GDM1 (cell line): Measurements from ENCODE around the gene LAGE3.

ENCODE experiments used
- DNase-seq: peaks from one replicate; lab custom pipeline; 2025; lab: John Stamatoyannopoulos, UW

Gene LAGE3

DNA sequence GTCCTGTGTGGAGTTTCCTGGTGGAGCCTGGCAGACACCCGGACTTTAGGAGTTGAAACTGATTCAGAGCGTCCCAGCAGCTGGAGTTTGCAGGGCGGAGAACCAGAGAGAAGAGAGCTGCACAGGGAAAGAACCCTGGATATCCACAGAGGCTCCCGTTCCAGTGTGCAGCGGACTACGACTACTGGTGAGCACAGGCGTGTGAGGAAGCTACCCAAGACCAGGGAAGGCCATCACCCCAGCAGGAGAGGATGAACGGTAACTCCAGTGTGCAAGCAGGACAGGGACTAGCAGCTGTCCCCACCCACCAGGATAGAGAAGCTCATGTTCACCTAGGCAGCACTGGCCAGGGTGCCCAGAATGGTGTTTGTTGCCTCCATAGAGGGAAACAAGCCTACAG lies 2.3 kb downstream of the LAGE3 start:
- DNase-seq = no peak

DNA sequence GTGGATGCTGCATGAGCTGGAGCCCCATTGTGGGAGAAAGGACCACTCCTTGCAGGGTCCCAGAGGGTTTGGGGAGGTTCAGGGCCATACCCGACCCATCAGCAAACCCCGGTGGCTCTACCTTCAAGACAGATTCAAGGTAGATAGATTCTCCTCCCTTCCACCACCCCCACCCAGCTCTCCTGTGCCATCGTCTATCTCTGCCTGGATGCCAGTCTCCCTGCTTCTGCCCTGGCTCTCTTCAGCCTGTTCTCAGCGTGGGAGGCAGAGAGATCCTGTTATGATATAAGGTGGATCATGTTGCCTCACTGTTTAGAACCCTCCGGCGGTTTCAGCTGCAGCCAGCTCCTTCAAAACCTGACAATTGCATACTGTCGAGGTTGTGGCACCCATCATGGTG lies 5.4 kb downstream of the LAGE3 start:
- no peak for DNase-seq

DNA sequence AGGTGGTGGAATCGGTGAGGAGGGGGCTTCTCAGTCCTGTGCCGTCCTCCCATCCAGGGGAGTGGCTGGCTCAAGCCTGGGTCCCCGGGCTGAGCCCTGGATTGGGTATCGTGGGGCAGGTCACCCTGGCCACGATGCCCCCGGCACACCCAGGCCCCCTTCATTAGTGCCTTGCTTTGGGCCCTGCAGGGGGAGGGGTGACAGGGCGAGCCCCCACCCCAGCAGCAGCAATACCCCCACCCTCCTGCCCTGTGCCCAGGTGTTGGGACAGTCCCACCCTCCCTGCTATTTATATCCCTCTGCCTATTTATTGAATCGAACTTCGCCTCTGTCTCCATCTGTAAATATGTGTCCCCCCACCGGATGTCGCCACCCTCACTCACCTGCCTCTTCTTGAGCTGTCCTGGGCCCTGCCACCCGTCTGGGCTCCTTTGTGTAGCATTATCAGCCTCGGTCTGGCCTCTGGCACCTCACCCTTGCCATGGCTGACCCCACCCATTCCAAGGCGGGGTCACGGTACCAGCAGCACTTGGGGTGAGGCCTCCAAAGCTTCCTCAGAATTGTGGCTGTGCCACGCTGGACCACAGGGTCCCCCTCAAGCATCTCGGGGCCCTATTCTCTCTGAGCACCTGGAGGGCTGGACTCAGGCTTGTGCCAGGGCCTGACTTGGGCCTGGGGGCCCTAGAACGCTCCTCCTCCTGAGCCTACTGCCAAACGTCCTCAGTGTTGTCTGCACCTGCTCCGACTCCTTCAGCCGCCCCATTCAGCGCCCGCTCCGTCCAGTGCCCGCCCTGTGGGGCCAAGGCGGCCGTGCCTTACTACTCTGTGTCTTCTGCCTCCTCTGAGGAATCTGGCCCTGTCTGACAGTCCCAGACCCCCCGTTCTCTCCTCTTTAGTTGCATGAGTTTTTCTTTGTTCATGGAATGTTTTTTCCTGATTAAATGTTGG lies 6.1 kb downstream of the LAGE3 start:
- no peak for DNase-seq

DNA sequence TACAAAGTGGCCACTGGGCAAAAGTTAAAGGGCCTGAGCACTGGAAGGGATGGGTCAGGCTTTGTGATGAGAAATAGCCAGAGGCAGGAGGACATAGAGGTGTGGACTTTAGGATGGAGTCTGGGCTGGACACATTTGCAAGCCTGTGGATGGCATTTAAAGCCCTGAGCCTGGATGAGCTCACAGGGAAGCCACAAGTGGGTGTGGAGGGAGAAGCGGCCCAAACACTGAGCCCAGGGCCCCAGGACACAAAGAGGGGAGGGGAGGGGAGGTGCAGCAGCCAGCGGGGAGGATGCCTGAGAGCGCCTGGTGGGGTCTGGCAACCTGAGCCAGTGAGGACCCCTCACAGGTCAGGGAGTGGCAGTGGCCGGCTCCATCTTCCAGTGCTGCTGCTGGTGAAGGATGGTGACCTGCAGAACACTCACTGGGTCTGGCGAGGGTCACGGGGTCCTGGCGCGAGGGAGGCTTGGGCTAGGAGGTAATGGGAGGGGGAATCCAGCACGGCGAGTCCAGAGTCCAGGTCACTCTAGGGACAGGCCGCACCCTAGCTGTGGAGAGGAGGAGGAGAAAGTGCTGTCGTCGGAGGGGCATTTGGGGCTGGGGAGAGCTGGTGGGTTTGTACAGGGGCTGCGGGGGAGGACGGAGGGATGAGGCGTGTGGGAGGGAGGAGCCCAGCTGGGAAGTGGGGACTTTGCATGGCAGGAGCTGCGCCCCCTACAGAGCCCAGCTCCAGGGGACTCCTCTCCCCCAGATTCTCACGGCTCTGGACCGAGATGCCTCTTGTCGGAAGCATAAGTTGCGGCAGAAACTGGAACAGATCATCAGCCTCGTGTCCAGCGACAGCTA lies 7.0 kb downstream of the LAGE3 start:
- DNase-seq = no peak

DNA sequence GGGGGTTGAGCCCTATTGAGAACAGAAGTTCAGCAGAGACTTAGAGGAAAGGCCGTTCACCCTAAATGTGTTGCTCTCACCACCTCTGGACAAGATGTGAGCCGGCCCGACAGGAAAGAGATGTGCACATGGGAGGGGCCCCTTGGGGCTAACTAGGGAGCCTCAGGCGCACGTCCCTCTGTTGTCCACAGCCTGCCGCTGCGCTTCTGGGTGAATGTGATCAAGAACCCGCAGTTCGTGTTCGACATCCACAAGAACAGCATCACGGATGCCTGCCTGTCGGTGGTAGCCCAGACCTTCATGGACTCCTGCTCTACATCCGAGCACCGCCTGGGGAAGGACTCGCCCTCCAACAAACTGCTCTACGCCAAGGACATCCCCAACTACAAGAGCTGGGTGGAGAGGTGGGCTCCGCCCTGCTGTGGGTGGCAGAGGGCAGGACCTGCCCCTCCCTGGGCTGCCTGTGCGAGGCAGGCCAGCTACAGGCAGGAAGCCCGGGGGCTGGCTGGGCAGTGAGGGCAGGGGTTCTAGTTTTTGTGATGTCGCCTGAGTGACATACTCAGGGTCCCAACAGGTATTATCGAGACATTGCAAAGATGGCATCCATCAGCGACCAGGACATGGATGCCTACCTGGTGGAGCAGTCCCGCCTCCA lies 8.0 kb downstream of the LAGE3 start:
- DNase-seq = no peak

DNA sequence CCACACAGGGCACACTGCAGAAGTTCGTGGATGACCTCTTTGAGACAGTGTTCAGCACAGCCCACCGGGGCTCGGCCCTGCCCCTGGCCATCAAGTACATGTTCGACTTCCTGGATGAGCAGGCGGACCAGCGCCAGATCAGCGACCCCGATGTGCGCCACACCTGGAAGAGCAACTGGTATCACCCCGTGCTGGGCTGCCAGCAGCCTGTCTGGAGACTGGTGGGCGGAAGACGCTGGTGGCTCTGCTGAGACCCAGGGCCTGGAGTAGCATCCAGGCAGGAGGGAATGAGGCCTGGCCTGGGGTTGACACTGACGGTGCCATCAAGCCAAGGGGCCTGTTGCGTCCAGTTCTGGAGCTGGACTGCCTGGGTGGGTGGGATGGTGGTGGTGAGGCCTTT lies 8.6 kb downstream of the LAGE3 start:
- DNase-seq = no peak

DNA sequence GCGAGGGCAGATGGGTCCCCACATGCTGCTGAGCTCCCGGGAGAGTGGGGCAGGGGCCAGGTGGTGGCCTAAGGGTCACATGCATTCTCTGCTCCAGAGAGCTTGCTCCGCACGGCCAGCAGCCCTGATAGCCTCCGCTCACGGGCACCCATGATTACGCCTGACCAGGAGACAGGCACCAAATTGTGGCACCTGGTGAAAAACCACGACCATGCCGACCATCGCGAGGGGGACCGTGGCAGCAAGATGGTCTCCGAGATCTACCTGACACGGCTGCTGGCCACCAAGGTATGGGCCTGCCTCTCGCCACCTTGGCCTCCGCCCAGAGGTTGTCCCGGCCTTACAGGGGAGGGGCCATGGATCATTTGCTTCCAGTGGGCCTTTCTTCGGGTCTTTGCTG lies 9.2 kb downstream of the LAGE3 start:
- no peak for DNase-seq

DNA sequence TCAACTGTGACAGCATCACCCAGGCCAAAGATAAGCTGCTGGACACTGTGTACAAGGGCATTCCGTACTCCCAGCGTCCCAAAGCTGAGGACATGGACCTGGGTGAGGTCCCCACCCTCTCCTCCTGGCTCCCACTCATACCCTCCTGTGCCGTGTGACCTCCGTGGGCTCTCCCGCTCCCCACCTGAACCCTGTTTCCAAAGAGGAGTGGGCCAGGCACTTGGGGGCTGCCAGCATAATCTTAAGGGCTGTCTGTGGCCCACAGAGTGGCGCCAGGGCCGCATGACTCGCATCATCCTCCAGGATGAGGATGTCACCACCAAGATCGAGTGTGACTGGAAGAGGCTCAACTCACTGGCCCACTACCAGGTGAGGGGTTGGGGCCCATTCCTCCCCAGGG lies 10.0 kb downstream of the LAGE3 start:
- DNase-seq = no peak

DNA sequence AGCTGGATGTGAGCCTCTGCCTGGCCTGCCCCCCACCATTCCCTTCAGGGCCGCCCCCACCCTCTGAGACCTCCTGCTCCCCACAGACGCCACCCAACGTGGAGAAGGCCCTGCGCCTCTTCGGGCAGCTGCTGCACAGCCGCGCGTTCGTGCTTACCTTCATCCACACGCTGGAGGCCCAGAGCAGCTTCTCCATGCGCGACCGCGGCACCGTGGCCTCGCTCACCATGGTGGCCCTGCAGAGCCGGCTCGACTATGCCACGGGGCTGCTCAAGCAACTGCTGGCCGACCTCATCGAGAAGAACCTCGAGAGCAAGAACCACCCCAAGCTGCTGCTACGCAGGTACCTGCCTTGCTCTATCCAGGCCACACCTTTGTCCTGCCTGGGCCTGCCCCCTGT lies 10.9 kb downstream of the LAGE3 start:
- no peak for DNase-seq

DNA sequence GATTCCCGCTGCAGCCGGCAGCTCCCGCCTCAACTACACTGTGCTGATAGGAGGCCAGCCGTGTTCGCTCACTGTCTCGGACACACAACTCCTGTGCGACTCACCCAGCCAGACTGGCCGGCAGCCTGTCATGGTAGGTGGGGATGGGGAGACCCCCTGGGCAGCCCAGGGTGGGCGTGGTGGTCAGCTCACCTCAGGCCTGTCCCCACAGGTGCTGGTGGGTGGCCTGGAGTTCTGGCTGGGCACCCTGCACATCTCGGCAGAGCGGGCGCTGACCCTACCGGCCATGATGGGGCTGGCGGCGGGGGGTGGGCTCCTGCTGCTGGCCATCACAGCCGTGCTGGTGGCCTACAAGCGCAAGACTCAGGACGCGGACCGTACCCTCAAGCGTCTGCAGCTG lies 11.5 kb downstream of the LAGE3 start:
- DNase-seq = no peak

DNA sequence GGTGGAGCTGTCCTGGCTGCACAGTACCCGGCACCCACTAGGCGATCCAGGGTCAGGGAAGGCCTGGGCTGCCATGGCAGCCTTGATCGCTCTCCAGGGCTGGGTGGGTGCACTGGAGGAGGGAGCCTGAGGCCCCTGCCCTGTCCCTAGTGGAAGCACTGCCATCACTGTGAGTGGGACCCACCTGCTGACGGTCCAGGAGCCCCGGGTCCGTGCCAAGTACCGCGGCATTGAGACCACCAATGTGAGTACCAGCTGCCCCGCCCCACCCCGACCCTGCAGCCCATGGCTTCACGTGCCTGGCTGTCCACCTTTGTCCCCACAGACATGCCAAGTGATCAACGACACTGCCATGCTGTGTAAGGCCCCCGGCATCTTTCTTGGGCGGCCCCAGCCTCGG lies 12.2 kb downstream of the LAGE3 start:
- DNase-seq = no peak

DNA sequence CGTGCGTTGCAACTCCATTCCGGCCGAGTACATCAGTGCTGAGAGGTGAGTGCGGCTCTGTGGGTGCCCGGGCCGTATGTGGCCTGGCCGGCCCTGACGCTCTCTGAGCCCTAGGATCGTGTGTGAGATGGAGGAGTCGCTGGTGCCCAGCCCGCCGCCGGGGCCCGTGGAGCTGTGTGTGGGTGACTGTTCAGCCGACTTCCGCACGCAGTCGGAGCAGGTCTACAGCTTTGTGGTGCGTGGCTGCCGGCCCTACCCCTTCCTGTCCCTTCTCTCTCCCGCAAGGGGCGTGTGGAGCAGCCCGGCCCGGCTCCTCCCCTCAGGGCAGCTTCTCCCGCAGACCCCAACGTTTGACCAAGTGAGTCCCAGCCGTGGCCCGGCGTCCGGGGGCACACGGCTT lies 13.0 kb downstream of the LAGE3 start:
- no peak for DNase-seq

DNA sequence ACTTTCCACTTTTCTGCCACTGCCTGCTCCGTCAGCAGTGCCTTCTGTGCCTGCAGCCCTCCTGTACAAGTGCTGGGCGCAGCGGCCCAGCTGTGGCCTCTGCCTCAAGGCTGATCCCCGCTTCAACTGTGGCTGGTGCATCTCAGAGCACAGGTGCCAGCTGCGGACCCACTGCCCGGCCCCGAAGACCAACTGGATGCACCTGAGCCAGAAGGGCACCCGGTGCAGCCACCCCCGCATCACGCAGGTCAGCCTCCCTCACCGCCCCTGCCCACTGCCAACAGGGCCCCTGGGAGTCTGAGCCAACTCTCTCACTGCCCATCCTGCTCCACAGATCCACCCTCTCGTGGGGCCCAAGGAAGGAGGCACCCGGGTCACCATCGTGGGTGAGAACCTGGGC lies 13.5 kb downstream of the LAGE3 start:
- DNase-seq = no peak

DNA sequence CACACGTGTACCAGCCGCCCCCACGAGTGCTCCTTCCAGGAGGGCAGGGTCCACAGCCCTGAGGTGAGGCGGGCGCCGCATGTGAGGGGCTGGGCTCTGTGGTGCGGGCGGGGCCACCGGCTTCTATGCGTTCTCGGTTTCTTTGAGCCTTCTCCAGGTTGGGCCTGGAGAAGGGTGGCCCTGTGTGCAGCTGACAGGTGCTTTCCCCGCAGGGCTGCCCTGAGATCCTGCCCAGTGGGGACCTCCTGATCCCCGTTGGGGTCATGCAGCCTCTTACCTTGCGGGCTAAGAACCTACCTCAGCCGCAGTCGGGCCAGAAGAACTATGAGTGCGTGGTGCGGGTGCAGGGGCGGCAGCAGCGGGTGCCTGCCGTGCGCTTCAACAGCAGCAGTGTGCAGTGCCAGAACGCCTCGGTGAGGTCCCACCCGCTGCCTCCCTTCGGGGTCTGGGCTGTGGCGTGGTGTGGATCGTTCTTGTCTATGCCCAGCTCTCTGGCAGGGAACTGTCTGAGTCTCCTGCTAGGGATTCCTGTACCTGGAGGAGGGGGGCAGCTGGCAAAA lies 14.2 kb downstream of the LAGE3 start:
- DNase-seq = no peak

DNA sequence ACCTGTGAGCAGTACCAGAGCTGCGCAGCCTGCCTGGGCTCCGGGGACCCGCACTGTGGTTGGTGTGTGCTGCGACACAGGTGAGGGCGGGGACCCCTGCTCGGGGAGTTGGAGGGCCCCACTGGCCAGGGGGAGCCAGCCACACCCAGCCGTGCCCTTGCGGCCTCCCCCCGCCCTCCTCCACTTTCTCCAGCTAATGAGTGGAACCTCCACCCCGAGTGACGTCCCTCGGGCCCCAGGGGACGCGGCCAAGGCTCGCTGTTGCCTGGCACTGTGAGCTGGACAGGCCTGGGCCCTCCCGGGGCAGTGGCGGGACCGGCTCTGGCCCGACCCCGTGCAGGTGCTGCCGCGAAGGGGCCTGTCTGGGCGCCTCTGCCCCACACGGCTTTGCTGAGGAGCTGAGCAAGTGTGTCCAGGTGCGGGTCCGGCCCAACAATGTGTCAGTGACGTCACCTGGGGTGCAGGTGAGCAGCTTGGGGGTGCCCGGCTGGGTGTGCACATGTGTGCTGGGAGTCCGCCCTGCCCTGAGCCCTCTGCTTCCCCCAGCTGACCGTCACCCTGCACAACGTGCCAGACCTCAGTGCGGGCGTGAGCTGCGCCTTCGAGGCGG lies 15.4 kb downstream of the LAGE3 start:
- no peak for DNase-seq

DNA sequence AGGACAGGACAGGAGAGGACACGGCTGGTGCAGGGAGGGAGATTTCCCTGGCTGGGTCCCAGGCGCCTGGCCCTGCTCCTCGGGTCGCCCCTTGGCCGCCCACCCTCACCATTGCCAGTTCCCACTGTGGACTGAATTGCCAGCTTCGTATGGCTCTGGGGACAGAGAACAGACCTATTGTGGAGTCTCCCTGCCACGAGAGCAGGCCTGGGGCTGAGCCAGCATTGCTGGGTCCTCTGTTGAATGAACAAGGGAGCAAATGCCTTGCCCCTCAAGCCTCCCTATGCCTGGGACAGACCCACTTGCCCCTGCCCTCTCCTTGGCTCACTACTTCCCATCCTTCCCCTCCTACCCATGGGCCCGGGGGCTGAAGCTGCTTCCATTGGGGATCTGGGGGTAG lies 16.7 kb downstream of the LAGE3 start:
- no peak for DNase-seq

DNA sequence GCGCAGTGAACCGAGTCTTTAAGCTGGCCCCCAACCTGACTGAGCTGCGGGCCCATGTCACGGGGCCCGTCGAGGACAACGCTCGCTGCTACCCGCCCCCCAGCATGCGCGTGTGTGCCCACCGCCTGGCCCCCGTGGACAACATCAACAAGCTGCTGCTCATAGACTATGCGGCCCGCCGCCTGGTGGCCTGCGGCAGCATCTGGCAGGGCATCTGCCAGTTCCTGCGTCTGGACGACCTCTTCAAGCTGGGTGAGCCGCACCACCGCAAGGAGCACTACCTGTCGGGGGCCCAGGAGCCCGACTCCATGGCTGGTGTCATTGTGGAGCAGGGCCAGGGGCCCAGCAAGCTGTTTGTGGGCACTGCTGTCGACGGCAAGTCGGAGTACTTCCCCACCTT lies 18.8 kb downstream of the LAGE3 start:
- no peak for DNase-seq

DNA sequence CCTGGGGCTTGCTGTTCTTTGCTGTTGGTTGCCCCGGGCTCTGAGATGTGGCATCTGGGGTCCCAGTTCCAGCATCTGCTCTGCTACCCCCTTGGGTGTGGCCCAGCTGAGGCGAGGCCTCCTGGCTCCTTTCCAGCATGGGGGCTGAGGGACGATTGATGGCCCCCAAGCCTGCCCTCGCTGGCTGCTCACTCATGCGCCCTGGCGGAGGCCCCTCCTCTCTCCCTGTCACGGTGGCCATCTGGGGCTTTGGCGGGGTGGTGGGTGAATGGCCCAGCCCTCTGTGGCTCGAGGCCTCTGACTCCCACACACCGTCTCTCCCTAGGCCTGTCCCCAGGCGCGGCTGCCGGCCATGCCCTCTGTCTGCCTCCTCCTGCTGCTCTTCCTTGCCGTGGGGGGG lies 19.2 kb downstream of the LAGE3 start:
- DNase-seq = no peak

DNA sequence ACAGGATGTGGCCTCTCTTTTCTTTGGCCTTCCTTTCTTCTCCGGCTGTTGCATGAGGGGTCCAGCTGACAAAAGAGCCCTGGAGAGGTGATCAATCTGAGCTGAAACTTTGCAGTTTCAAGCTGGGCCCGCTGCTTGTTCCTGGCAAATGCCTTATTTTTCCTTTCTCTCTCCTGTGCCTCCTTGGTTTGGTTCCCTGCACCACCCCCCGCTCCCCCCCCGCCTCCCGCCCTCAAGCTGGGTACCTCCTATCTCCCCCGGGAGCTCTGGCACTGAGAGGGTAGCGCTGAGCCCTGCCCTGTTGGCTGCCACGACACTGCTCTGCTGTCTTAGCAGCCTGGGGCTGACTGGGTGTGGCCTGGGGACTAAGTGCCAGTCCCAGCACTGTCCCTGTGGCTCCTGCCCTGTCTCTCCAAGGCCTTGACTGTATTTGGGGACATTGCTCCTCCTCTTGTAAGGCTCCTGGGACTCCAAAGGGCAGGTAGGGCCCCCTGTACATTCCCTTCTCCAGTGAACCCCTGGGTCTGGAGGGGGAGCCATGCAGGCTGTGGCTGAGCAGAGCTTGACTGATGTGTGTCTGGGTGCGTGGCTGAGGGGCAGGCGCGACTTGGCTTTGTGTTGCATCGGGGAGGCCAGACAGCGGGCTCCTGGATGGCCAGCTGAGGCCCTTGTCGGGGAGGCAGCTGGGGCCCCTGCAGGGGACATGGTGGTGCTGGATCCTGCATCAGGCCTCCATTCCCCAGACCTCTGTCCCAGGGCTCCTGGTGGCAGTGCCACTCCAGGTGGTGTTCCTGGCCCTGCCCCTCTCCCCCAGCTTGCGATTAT lies 19.9 kb downstream of the LAGE3 start:
- DNase-seq = no peak

DNA sequence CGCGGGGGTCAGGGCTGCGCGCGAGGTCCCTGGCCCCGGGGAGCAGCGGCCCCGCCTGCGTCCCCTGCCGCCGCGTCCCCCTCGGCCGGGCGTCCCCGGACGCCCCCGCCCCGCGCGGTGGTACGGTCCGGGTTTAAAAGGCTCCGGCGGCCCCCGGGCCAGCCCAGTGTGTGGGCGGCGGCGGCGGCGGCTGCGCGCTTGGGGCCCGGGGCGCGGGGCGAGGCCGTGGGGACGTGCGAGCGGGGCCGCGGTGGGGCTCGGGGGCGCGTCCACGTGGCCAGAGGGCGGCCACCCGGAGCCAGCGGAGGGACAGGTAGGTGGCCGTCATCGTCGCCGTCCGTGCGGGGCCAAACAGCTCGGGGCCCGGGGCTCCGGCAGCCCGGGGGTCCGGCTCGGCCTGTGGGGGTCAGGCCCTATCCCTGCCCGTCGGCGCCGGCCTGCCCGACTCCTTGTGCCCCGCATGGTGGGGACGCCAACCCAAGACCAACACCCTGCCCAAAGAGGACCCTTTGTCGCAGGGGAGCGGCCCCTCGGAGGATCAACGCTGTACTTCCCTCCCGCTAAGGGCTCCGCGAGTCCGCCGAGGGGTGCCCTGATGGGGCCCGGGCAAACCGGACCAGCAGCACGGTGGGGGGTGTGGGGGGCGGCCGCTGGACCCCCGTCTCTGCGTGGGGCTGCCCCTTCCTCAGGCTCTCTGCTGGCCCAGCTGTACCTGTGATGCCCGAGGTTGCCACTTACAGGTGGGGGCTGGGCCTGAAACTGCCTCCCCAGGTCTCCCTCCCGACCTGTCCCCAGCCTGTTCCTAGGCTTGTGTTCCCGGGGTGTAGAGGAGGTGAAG lies 20.7 kb downstream of the LAGE3 start, which contains the start of gene PLXNA3:
PLXNA3 (plus strand) TSS at position 166 of the 838 bp plus-strand sequence. CDS start 1,903 bp downstream, outside the sequence.
- no peak for DNase-seq
